Right ventricle myocardium superior (tissue), 1 donor: ENCODE measurements around the gene HIPK1. TPM values are rescaled to one million over a fixed set of nuclear protein-coding genes. Genes with fewer than 3 reads are reported as not detected.
A peak's percentile ranks its signal among the peaks of the same experiment; 100 is the strongest.

Source experiments
- ATAC-seq: fragments of 200-7000 bp; cut with Tn5 transposase; one replicate; pipeline ENCODE4 v1.9.1; 2020; ENCODE audit warnings: mild to moderate bottlenecking; ENCODE audit not compliant: poor library complexity
- DNase-seq: peaks from one replicate; pipeline ENCODE4 v3.0.0-alpha.2; 2020
- intact Hi-C: fragments of 100-400 bp; cut with DNase I; formaldehyde crosslinking; loops from one replicate; pipeline ENCODE4 v1.11.2; 2022
- total RNA-seq: library from RNA; stranded (reverse); fragmentation: NEBNext Ultra II Directional; extraction: Animal tissue kit (Norgen Biotek cat#: 25700); gene quantifications from one replicate; pipeline ENCODE4 v1.2.1, GENCODE V29; 2021
- donor health status: DM: no; HTN: yes; CAD: no; lungs with severe emphysema.

HIPK1 gene
- total RNA-seq, 1 donor from 2014 or later, result 52.4 TPM

GRCh38 chr1:113905435-113905861, 23.7 kb upstream of the HIPK1 start:
- intact Hi-C loops, result loop anchor here (10.0 kb wide), 1 partner anchor 71 kb away; no protein-coding TSS in a partner anchor
- ATAC-seq (no peak), DNase-seq (no peak)

- ATAC-seq (peak; percentile 93), DNase-seq (peak; percentile 58)
- intact Hi-C loops, result no loop called here
Observed at GRCh38 chr1:113912594-113913311, 16.4 kb upstream of the HIPK1 start.

DNA sequence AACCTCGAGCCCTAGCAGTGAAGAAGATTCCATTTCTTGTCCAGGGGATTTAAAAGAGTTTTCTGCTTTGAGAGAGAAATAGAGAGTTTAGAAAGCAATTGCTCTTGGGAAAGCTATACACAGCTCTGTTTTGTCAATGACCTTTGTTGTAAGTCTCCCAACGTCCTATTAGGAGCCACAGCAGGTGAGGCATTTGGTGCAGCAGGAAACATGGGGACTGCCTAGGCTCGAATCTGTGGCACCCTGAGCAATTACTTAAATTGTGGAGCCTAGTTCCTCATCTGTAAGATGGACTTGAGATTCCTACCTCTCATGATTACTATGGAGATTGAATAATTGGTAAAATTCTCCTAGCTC, 15.8 kb upstream of the HIPK1 start:
- no peak for DNase-seq
- peak; percentile 61 for ATAC-seq
- intact Hi-C loops, result no loop called here

- intact Hi-C loops, result no loop called here
- DNase-seq (no peak), ATAC-seq (no peak)
Observed at GRCh38 chr1:113913887-113914664, 15.0 kb upstream of the HIPK1 start.

- no peak for DNase-seq
- ATAC-seq, result no peak
- intact Hi-C loops, result no loop called here
Observed at GRCh38 chr1:113916974-113917373, 12.2 kb upstream of the HIPK1 start.

GRCh38 chr1:113917400-113918082, 11.6 kb upstream of the HIPK1 start:
- DNase-seq (no peak), ATAC-seq (no peak)
- intact Hi-C loops, result no loop called here

DNA sequence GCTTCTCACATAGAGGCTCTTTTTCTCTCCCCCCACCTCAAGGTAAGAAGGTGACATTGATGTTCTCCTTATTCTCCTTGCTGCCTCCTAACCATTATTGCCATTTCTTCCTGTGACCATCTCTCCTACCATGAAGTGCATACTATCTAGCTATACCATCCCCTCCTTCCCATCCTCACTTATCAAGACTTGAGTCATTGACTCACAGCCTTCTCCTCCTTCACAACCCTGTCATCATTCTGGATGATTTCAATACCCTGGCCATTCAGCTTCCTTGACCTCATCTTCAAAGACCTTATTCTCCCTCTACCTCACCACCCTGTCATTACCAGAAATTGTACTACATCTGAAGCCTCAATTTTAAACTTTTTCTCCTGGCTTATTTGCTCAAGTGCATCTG, 10.9 kb upstream of the HIPK1 start:
- no peak for DNase-seq
- intact Hi-C loops, result no loop called here
- no peak for ATAC-seq

- ATAC-seq (no peak), DNase-seq (no peak)
- intact Hi-C loops, result no loop called here
Observed at GRCh38 chr1:113922957-113923356, 6.2 kb upstream of the HIPK1 start.

DNA sequence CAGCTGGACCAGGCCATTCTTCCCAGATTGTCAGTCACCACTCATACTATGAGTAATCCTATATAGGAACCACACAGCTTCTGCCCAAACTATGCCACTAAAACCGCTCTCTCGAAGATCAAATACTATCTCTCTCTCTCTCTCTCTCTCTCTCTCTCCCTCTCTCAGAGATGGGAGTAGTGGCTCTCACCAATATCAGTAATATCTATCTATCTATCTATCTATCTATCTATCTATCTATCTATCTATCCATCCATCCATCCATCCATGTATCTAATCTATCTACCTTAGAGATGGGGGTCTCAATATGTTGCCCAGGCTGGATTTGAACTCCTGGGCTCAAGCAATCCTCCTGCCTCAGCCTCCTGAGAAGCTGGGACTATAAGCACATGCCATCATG, 4.7 kb upstream of the HIPK1 start:
- DNase-seq (no peak), ATAC-seq (no peak)
- intact Hi-C loops, result no loop called here

DNA sequence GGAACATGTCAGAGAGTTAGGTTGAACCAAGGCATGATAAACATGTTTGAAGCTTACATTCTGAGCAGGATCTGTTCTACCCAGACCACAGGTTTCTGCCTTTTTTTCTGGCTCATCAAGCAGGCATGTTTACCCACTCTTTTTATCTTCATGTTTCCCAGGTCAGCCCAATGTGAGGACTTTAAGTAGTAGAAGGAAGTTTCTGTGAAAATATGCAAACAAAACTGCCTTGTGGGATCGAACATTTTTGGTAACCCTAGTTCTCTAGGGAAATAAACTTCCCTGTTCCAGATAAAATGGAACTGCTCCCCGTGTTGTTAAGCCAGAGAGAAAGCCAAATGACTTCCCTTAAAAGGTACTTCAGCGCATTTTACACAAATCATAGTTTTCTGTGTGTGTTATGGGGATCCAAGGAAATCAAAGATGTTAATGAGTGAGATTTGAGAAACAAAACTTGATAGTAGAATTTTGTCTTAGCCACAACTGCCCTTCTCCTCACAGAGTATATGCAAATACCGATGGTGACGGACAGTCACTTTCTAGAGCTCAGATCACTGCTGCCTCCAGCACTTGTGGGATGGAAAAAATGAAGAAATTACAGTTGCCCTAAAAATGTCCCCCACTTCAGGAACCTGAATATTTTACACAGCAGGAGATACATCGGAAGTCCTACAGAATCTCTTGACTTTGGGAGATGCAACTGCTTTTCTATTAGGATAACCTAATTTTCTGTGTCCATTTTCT, 765 bp upstream of the HIPK1 start:
- no peak for DNase-seq
- peak; percentile 25 for ATAC-seq
- intact Hi-C loops, result no loop called here

DNA sequence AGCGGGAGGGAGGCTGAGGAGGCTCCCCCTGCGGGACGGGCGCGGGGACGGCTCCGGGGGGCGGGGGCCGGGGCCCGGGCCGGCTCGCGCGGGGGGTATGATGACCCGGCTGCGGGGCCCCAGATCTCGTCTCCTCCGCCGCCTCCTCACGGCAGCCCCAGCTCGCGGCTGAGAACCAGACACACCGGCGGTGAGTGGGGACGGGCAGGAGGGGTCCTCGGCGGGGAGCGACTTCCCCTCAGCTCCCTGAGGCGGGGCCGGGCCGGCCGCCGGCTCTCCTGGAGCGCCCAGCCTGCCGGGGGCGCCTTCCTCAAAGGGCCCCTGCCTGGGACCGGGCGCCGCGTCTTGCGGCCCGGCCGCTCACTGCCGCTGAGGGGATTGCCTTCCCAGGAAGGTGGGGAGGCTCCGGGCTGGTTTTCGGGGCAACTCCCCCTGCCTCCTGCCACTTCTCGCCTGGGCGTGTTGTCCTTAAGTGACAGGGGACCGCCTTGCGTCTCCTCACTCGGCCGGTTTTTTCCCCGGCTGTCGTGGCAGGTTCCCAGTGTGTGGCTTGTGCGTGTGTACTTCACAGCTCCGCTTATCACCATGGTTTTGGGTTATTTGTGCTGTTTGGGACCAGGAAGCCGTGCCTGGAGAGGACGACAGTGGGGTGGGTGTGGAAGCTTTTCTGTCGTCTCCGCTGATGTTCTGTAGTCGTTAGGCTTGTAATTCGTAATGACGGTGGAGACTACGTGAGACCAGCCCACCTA, 800 bp downstream of the HIPK1 start:
- intact Hi-C loops, result no loop called here
- ATAC-seq, result peak; percentile 34
- DNase-seq, result peak; percentile 64

DNA sequence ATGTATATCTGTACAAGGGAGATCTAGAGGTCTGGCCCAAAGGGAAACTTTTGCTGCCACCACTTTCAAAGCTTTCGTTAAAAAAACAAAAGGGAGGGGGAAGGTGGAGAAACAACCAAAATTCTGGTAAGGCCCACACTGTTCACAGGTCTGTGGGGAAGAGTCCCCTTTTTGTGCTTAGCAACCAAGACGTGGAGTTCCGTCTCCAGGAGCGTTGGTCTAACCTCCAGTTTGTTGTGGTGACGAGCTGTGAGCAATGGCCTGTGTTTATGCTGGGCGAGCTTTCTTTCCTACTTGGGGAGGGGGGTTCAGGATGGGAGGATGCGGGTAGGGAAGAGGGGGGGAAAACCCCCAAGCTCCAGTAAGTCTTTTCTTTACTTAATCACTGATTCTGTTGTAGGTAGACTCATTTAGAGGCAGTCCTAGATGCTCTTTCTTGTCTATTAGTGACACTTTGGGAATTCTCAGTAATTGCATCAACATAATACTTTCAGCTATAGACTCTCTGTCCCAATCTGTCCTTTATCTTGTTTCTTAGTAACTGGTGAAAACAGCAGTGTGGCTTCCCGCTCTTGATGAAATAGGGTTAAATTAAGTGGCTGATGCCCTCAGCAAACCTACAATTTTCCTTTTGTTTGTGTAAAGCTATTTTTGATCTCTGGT, 1.5 kb downstream of the HIPK1 start:
- ATAC-seq (no peak), DNase-seq (no peak)
- intact Hi-C loops, result no loop called here

- DNase-seq (no peak), ATAC-seq (no peak)
- intact Hi-C loops, result no loop called here
Observed at GRCh38 chr1:113931451-113931851, 2.3 kb downstream of the HIPK1 start.

DNA sequence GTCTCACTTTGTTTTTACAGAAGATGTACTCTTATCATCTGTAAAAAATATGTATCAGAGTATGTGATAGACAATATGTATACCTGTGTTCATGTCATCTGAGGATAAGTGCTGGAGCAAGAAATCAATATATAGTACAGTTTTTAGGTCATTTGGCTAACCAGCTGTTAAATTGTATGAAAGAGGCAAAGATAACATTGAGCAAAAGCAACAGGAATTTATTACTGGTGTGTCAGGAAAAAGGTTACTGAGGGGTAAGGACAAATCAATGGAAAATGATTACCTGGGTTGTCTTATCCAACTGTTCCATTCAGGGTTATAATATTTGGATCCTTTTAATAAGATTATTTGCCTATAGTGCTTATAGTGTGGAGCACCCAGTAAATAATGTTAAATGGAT, 4.9 kb downstream of the HIPK1 start:
- ATAC-seq, result no peak

DNA sequence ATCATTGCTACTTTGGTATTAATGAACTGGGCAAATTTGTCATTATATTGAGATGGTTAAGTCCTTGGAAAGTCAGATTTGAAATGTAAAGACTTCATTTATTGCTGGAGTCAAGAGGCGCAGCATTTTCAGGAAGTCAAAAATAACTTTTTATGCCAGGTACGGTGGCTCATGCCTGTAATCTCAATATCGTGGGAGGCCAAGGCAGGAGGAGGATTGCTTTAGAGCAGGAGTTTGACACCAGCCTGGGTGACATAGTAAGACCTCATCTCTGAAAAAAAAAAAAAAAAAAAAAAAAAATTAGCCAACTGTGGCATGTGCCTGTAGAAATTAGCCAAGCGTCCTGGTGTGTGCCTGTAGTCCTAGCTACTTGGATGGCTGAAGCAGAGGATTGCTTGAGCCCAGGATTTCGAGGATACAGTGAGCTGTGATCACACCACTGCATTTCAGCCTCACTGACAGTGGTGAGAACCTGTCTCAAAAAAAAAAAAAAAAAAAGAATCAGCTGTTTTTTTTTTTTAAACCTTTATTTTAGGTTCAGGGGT, 5.5 kb downstream of the HIPK1 start:
- intact Hi-C loops, result no loop called here
- no peak for DNase-seq
- ATAC-seq, result no peak

More for the DNA sequence above, 4.9 kb downstream of the HIPK1 start:
- DNase-seq, result no peak
- intact Hi-C loops, result no loop called here

DNA sequence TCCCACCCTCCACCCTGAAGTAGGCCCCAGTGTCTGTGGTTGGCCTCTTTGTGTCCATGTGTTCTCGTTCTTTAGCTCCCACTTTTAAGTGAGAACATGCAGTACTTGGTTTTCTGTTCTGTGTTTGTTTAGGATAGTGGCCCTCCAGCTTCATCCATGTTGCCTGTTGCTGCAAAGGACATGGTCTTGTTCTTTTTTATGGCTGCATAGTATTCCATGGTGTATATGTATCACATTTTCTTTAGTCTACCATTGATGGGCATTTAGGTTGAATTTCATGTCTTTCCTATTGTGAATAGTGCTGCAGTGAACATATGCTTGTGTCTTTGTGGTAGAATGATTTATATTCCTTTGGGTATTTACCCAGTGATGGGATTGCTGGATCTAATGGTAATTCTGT, 6.1 kb downstream of the HIPK1 start:
- DNase-seq (no peak), ATAC-seq (no peak)
- intact Hi-C loops, result no loop called here

GRCh38 chr1:113935970-113936369, 6.8 kb downstream of the HIPK1 start:
- intact Hi-C loops, result no loop called here
- DNase-seq, result no peak
- no peak for ATAC-seq

DNA sequence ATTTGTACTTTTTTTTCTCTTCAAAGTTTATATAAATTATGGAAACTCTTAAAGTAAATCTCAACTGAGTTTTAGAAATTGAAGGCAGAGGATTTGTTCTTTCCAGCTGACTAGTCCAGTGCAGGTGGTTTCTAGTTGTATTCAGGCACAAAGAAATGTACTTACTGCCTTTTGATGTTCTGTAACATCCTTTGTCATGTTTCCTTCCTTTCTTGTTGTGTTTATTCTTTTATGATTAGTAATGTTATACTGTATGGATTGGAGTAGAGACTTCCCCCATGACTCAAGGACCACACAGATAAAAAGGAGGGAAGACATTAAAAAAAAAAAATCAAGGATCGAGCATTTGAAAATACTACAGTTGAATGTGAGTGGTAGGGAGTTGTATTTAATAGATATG, 8.0 kb downstream of the HIPK1 start:
- intact Hi-C loops, result no loop called here
- ATAC-seq (no peak), DNase-seq (no peak)
